SH-SY5Y (cell line): ENCODE data around the gene LAMC2.

Experiments
- GATA2 ChIP-seq: IDR thresholded peaks from 2 replicates; pipeline ENCODE4 v1.6.1; 2011; ENCODE audit warnings: mild to moderate bottlenecking, low read depth, low read length
- GATA3 ChIP-seq: IDR thresholded peaks from 2 replicates; pipeline ENCODE4 v1.6.1; 2011; ENCODE audit warnings: low read depth, mild to moderate bottlenecking, low read length, moderate library complexity

The LAMC2 gene

DNA sequence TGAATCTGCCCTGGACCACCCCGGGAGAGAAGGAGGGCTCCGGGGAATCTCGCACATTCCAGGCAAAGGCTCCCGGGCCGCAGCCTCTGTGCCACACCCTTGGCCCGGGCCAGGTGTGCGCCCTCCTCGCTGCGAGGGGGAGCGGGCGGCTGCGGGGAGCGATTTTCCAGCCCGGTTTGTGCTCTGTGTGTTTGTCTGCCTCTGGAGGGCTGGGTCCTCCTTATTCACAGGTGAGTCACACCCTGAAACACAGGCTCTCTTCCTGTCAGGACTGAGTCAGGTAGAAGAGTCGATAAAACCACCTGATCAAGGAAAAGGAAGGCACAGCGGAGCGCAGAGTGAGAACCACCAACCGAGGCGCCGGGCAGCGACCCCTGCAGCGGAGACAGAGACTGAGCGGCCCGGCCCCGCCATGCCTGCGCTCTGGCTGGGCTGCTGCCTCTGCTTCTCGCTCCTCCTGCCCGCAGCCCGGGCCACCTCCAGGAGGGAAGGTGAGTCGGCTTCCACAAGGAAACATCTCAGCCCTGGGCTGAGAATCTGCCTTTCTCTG lies at the start of gene LAMC2:
Gene LAMC2 (plus strand): TSS at position 324 of the 550 bp plus-strand sequence. CDS start 89 bp downstream, at position 413.
- no peak for TF ChIP-seq GATA3
- no peak for TF ChIP-seq GATA2

GRCh38 chr1:183137782-183138181 lies 48.3 kb upstream of the LAMC2 start:
- TF ChIP-seq GATA3 (no peak), GATA2 (no peak)

GRCh38 chr1:183138301-183138700 lies 47.8 kb upstream of the LAMC2 start:
- no peak for TF ChIP-seq GATA3
- TF ChIP-seq GATA2, result no peak

DNA sequence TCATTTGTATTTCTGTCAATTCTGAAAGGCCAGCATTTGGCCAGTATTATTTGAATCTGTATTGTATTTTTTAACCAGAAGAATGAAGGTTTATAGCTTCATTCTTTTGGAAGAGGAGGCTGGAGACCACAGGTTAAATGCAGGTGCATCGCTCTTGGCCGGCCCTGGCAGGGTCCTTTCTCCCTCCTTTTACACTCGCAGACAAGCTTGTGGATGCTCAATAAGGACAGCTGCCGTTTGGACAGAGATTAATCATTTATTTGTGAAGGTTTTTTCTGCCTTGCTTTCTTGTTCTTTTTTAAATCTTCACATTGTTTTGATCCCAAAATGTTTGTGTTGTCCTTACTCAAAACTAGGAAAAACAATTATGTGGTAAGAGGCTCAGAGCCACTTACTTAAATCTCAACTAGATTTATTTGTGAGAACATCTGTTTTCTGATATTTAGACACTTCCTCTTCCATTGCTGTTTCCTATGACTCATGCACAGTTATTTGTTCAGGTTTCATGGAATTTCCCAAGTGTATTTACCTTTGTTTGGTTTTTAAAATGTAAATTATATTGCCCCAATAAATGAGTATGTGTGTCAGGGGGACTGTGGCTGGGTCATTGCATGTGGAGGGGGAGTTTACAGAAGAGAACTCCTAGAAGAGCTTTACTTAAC lies 46.7 kb upstream of the LAMC2 start:
- no peak for TF ChIP-seq GATA3
- no peak for TF ChIP-seq GATA2

DNA sequence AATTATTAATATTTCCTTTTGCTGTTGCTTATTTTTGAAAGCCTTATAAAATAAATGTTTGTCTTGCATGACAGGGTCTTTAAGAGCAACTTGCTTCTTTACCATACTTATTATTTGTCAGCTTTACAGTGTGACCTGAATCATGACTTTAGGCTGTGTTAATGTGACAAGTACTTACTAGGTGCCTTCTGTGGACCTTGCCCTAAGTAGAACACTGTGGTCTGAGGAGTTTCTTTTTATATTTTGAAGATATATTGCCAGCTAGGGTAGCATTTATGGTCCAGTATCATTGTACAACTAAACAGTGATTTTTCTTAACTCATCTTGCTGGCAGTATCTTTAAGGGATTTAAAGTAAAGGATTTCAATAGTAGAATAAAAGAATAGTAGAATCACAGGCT lies 45.4 kb upstream of the LAMC2 start:
- TF ChIP-seq GATA3 (no peak), GATA2 (no peak)

DNA sequence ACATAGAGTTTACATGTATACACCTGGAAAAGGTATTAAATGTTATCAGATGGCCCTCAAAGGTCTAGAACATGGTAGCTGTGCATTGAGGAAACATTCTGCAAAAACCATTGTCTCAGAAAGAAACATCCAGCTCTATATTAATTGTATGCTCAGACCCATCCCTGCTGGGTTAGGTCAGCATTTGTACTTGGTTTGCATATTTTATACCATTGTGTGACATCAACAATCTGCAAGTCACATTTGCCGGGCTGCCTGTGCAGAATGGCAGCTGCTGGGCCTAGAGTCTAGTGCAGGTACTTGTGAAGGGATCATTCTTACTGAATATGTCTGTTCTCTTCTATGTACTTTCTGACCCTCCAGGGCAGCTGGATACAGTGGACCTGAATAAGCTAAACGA lies 43.9 kb upstream of the LAMC2 start:
- TF ChIP-seq GATA2, result no peak
- no peak for TF ChIP-seq GATA3

GRCh38 chr1:183143576-183144315 lies 42.3 kb upstream of the LAMC2 start:
- TF ChIP-seq GATA2 (no peak), GATA3 (no peak)

DNA sequence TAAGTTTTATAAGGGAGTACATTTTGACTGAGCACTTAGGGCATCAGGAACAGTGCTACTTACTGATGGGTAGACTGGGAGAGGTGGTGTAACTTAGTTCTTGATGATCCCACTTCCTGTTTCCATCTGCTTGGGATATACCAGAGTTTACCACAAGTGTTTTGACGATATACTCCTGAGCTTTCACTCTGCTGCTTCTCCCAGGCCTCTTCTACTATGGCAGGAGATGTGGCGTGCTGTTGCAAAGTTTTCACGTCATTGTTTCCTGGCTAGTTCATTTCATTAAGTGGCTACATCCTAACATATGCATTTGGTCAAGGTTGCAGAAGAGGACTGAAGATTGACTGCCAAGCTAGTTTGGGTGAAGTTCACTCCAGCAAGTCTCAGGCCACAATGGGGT lies 41.3 kb upstream of the LAMC2 start:
- TF ChIP-seq GATA3, result no peak

- no peak for TF ChIP-seq GATA3
- no peak for TF ChIP-seq GATA2
These were observed 38.3 kb upstream of the LAMC2 start for GRCh38 chr1:183147735-183148134.

DNA sequence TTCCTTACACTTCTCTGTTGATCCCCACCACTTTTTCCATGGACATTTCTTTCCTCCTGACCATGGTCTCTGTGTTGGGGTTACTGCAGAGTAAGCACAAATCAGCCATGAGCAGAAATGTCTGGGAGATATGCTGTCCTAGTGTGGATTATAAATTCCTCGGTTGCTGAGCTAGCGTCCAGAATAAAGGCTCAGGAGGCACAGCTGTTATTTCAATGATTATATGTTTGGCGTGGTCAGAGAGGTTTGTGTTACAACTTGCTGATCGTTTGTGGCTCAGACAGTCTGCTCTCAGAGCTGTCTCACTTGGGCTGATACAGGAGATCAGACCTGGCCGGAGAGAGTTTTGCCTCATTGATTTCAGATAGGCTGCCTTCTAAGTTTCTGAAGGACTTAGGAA lies 37.5 kb upstream of the LAMC2 start:
- TF ChIP-seq GATA3, result no peak
- no peak for TF ChIP-seq GATA2

DNA sequence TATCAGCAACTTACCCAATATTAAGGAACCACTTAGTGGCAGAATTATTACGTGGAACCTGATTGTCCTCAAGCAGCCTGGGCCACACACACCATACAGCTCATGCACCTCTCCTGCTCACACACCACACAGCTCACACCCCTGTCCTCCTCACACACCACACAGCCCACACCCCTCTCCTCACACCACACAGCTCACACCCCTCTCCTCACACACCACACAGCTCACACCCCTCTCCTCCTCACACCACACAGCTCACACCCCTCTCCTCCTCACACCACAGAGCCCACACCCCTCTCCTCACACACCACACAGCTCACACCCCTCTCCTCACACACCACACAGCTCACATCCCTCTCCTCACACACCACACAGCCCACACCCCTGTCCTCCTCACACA lies 36.8 kb upstream of the LAMC2 start:
- TF ChIP-seq GATA2, result no peak
- TF ChIP-seq GATA3, result no peak

DNA sequence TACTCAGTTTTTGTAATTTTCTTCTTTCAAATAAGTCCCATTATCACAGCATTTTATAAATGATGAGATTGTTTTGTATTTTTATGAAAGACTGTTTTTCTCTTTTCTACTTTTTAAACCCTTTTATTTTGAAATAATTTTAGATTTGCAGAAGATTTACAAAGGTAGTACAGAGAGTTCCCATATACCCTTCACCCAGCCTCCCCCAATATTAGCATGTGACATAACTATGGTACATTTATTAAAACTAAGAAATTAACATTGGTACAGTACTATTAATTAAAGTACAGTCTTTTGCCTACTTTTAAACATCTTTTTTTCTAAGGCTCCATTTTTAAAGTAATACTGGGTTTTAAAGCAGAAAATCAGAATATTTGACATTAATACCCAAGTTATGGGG lies 35.6 kb upstream of the LAMC2 start:
- TF ChIP-seq GATA3 (no peak), GATA2 (no peak)

- TF ChIP-seq GATA2 (no peak), GATA3 (no peak)
These were observed 33.9 kb upstream of the LAMC2 start for GRCh38 chr1:183152180-183152579.

DNA sequence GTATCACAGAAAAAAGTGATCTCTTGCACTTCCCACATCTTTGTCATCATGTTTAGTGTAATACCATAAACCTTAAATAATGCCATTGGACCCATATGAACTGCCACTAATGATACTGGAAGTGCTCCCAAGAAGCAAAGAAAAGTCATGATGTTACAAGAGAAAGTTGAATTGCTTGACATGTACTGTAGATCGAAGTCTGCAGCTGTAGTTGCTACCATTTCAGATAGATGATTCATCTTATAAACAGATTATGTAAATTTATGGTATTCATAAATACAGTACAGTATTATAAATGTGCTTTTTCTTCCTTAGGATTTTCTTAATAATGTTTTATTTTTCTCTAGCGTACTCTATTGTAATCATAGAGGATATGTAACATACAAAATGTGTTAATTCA lies 30.1 kb upstream of the LAMC2 start:
- TF ChIP-seq GATA2 (no peak), GATA3 (no peak)

DNA sequence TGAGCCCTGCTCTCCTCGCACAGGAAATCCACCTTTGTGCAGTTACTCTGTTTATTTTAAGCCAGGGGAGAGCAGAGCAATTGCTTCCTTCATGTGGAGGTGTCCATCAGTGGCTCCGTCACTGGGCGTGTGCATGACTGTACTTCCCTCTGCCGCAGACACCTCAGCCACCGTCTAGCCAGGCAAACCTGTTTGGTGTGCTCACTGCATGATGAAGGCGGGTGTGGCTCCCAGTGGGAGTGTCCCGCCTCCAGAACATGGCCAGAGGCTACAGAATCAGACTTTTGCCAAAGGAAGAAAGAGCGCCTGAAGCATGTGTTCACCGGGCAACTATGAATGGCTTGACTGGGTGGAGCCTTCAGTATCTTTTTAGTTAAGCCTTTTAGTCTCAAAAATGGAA lies 26.1 kb upstream of the LAMC2 start:
- TF ChIP-seq GATA3 (no peak), GATA2 (no peak)

DNA sequence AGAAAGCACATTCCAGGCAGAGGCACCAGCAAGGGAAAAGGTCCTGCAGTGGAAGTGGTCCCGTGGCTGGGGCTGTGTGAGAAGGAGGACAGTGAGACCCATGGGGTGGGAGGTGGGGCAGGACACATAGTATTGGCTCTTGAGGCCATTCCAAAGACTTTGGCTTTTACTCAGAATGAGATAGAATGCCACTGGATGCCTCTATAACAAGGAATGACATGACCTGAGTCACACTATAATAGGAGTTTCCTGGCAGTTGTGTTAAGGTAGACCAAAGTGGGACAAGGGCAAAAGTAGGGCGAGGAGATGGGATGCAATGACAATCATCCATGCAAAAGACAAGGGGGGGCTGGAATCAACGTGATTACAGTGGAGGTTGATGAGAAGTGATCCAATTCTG lies 24.7 kb upstream of the LAMC2 start:
- TF ChIP-seq GATA3 (no peak), GATA2 (no peak)
